ENCODE results near the gene PARP1.

GRCh38 chr1:226408285-226409184, 642 bp upstream of the PARP1 start:
- no peak for TF ChIP-seq GATA2 (IDR thresholded peaks at IDR 0.05; ENCODE audit: low read depth, low read length)
- no peak for TF ChIP-seq GATA3 (IDR thresholded peaks at IDR 0.05; ENCODE audit: low read depth, low read length)

All from SH-SY5Y (cell line).